HCT116 (cell line): ENCODE data around the gene MKI67. TPM values are rescaled to one million over a fixed set of nuclear protein-coding genes. Genes with fewer than 3 reads are reported as not detected.

Source experiments
- ATAC-seq: fragments of 200-7000 bp; cut with Tn5 transposase; 2 replicates; pipeline ENCODE4 v1.9.1; 2020; ENCODE audit warnings: mild to moderate bottlenecking, moderate library complexity
- BruUV-seq: library from RNA; stranded (reverse); fragments of 400-500 nt; replicated peaks from 2 replicates; lab custom pipeline; 2021; lab: Mats Ljungman, UMichigan
- CTCF ChIA-PET: fragments of 300-600 bp; sonication (Branson Sonifier 250); formaldehyde crosslinking; loops from one replicate; lab custom pipeline; 2021; ENCODE audit warnings: antibody characterized with exemption; lab: Charles Lee
- POLR2A ChIA-PET: fragments of 300-600, 350-600 bp; sonication (Branson Sonifier 250); formaldehyde crosslinking; loops from one replicate; lab custom pipeline; 2021; ENCODE audit warnings: antibody characterized with exemption; lab: Charles Lee
- RAD21 ChIA-PET, 2 experiments: fragments of 300-600 bp; sonication (Branson Sonifier 250); formaldehyde crosslinking; loops; one replicate each; lab custom pipeline; 2023; ENCODE audit warnings: low total read pairs in 2 of 2; ENCODE audit not compliant: uncharacterized antibody in 2 of 2, unreplicated experiment in 2 of 2, low non-redundant PET in 1 of 2; lab: Charles Lee
- DNase-seq: peaks from one replicate; pipeline ENCODE4 v3.0.0-alpha.2; 2010; ENCODE audit warnings: low read depth, low spot score
- H2AFZ ChIP-seq: fragments of 200-600 bp; shearing (Covaris generic), sonication (generic); 2 replicates; pipeline ENCODE4 v1.6.1; 2017; ENCODE audit warnings: low read depth, mixed run types, mixed read lengths, antibody characterized with exemption, low read length; ENCODE audit not compliant: poor library complexity, severe bottlenecking
- H3K27ac ChIP-seq: 2 replicates; pipeline ENCODE4 v1.5.1; 2012; ENCODE audit warnings: low read depth, low read length
- H3K27me3 ChIP-seq: fragments of 200-600 bp; sonication (generic); 2 replicates; pipeline ENCODE4 v1.6.1; 2016; ENCODE audit warnings: mixed run types, low read length, mixed read lengths; ENCODE audit not compliant: insufficient read depth
- H3K36me3 ChIP-seq, 2 experiments: fragments of 200-500 bp in 1 of 2; fragments of 200-600 bp in 1 of 2; sonication (Bioruptor generic) in 1 of 2; sonication (generic) in 1 of 2; 2 replicates each; pipeline versions ENCODE4 v1.5.1 to v1.6.1; 2014 to 2016; ENCODE audit warnings: low read length in 2 of 2, inconsistent platforms in 1 of 2, mixed read lengths in 1 of 2, mixed run types in 1 of 2; ENCODE audit not compliant: insufficient read depth in 2 of 2, control insufficient read depth in 1 of 2
- H3K4me1 ChIP-seq, 2 experiments: fragments of 200-600 bp in 1 of 2; sonication (generic) in 1 of 2; 2 replicates each; pipeline versions ENCODE4 v1.5.1 to v1.6.1; 2012 to 2017; ENCODE audit warnings: low read length in 2 of 2, inconsistent platforms in 1 of 2, mild to moderate bottlenecking in 1 of 2, mixed read lengths in 1 of 2, mixed run types in 1 of 2, moderate library complexity in 1 of 2; ENCODE audit not compliant: insufficient read depth in 2 of 2, control insufficient read depth in 1 of 2
- H3K4me2 ChIP-seq: fragments of 200-600 bp; sonication (generic); 2 replicates; pipeline ENCODE4 v1.6.1; 2017; ENCODE audit warnings: mixed run types, low read length, mixed read lengths
- H3K4me3 ChIP-seq, 2 experiments: fragments of 200-600 bp in 1 of 2; sonication (generic) in 1 of 2; replicated peaks in 1 of 2; 2 replicates each; pipeline ENCODE4 v1.5.1; 2011 to 2016; ENCODE audit warnings: low read length in 2 of 2, control low read depth in 1 of 2, low read depth in 1 of 2, mild to moderate bottlenecking in 1 of 2, mixed read lengths in 1 of 2, mixed run types in 1 of 2
- H3K79me2 ChIP-seq: fragments of 200-600 bp; sonication (generic); 2 replicates; pipeline ENCODE4 v1.6.1; 2017; ENCODE audit warnings: mild to moderate bottlenecking, mixed run types, low read length, moderate library complexity, mixed read lengths; ENCODE audit not compliant: insufficient read depth
- H3K9ac ChIP-seq: fragments of 200-600 bp; sonication (generic); 2 replicates; pipeline ENCODE4 v1.6.1; 2016; ENCODE audit warnings: low read length, mixed read lengths
- H3K9me2 ChIP-seq: fragments of 200-600 bp; sonication (generic), shearing (Covaris generic); 2 replicates; pipeline ENCODE4 v1.6.1; 2017; ENCODE audit warnings: mixed run types, mild to moderate bottlenecking, moderate library complexity; ENCODE audit not compliant: insufficient read depth
- H3K9me3 ChIP-seq, 2 experiments: fragments of 200-500 bp in 1 of 2; fragments of 200-600 bp in 1 of 2; sonication (Bioruptor generic) in 1 of 2; sonication (generic) in 1 of 2; 2 replicates each; pipeline ENCODE4 v1.6.1; 2014 to 2017; ENCODE audit warnings: low read length in 2 of 2, mixed read lengths in 2 of 2, inconsistent platforms in 1 of 2, low read depth in 1 of 2, mild to moderate bottlenecking in 1 of 2, mixed run types in 1 of 2, moderate library complexity in 1 of 2; ENCODE audit not compliant: control insufficient read depth in 1 of 2, insufficient read depth in 1 of 2
- H4K20me1 ChIP-seq: fragments of 200-600 bp; sonication (generic), shearing (Covaris generic); 2 replicates; pipeline ENCODE4 v1.6.1; 2017; ENCODE audit warnings: mixed run types, mild to moderate bottlenecking, moderate library complexity; ENCODE audit not compliant: insufficient read depth
- EGR1 ChIP-seq: IDR thresholded peaks from 2 replicates; pipeline ENCODE4 v1.6.1; 2012; ENCODE audit warnings: low read depth
- POLR2AphosphoS5 ChIP-seq: IDR thresholded peaks from 2 replicates; pipeline ENCODE4 v1.6.1; 2011; ENCODE audit warnings: mild to moderate bottlenecking, low read depth, low read length, moderate library complexity
- intact Hi-C: fragments of 100-400 bp; cut with micrococcal nuclease; formaldehyde crosslinking; loops from 2 replicates; pipeline ENCODE4 v1.10.0; 2022
- total RNA-seq: library from RNA; stranded (reverse); gene quantifications from one replicate; pipeline ENCODE4 v1.2.1, GENCODE V29; 2021; ENCODE audit not compliant: unreplicated experiment
- TF ChIP-seq, protein P1 (sequence below): IDR thresholded peaks from 2 replicates; pipeline ENCODE4 v1.6.1; 2011; ENCODE audit warnings: mild to moderate bottlenecking, low read length, moderate library complexity; ENCODE audit not compliant: insufficient replicate concordance; ENCODE audit errors: extremely low read depth
- TF ChIP-seq, protein P2 (sequence below): IDR thresholded peaks from 2 replicates; pipeline ENCODE4 v1.6.1; 2012; ENCODE audit warnings: low read depth

The MKI67 gene
- total RNA-seq, 1 experiment from 2014 or later = 202 TPM

GRCh38 chr10:128152741-128153580, 26.7 kb upstream of the MKI67 start:
- no peaks in the 10 kb centered on the region for H3K36me3 ChIP-seq
- ChIA-PET RAD21 (no interaction called here), CTCF (interaction anchor here (1.2 to 3.1 kb wide), 3 partner anchors 75 to 84 kb away, joined by 3 to 14 read pairs (median 5); no protein-coding TSS in a partner anchor), POLR2A (interaction anchor here (0.6 kb wide), 1 partner anchor 497 kb away, joined by 3 read pairs; no protein-coding TSS in a partner anchor)
- no peaks in the 10 kb centered on the region for H3K9me3 ChIP-seq
- no peak overlapping the region for H2AFZ ChIP-seq
- intact Hi-C loops = loop anchor here (5.0 kb wide), 2 partner anchors 251 to 436 kb away; no protein-coding TSS in a partner anchor
- no TSS peak for BruUV-seq
- no peaks in the 10 kb centered on the region for H3K79me2 ChIP-seq
- no peak overlapping the region for H3K4me3 ChIP-seq
- peaks cover 4% of the 10 kb centered on the region; the same call in 1 of the 2 replicates for H3K27me3 ChIP-seq
- peaks cover 0 to 14% of the 10 kb centered on the region in 2 experiments; a peak in 2 of 4 replicates for H3K4me1 ChIP-seq
- H3K9ac ChIP-seq = no peak overlapping the region
- H3K27ac ChIP-seq = no peak overlapping the region
- no peak for ATAC-seq
- H3K4me2 ChIP-seq = no peak overlapping the region
- no peak for DNase-seq
- no peaks in the 10 kb centered on the region for H3K9me2 ChIP-seq
- H4K20me1 ChIP-seq = no peaks in the 10 kb centered on the region
- TF ChIP-seq, protein P1, sequence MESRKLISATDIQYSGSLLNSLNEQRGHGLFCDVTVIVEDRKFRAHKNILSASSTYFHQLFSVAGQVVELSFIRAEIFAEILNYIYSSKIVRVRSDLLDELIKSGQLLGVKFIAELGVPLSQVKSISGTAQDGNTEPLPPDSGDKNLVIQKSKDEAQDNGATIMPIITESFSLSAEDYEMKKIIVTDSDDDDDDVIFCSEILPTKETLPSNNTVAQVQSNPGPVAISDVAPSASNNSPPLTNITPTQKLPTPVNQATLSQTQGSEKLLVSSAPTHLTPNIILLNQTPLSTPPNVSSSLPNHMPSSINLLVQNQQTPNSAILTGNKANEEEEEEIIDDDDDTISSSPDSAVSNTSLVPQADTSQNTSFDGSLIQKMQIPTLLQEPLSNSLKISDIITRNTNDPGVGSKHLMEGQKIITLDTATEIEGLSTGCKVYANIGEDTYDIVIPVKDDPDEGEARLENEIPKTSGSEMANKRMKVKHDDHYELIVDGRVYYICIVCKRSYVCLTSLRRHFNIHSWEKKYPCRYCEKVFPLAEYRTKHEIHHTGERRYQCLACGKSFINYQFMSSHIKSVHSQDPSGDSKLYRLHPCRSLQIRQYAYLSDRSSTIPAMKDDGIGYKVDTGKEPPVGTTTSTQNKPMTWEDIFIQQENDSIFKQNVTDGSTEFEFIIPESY = no peak
- TF ChIP-seq, protein P2, sequence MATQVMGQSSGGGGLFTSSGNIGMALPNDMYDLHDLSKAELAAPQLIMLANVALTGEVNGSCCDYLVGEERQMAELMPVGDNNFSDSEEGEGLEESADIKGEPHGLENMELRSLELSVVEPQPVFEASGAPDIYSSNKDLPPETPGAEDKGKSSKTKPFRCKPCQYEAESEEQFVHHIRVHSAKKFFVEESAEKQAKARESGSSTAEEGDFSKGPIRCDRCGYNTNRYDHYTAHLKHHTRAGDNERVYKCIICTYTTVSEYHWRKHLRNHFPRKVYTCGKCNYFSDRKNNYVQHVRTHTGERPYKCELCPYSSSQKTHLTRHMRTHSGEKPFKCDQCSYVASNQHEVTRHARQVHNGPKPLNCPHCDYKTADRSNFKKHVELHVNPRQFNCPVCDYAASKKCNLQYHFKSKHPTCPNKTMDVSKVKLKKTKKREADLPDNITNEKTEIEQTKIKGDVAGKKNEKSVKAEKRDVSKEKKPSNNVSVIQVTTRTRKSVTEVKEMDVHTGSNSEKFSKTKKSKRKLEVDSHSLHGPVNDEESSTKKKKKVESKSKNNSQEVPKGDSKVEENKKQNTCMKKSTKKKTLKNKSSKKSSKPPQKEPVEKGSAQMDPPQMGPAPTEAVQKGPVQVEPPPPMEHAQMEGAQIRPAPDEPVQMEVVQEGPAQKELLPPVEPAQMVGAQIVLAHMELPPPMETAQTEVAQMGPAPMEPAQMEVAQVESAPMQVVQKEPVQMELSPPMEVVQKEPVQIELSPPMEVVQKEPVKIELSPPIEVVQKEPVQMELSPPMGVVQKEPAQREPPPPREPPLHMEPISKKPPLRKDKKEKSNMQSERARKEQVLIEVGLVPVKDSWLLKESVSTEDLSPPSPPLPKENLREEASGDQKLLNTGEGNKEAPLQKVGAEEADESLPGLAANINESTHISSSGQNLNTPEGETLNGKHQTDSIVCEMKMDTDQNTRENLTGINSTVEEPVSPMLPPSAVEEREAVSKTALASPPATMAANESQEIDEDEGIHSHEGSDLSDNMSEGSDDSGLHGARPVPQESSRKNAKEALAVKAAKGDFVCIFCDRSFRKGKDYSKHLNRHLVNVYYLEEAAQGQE = no peak
- TF ChIP-seq EGR1 (no peak), POLR2AphosphoS5 (no peak)
